Measurements from ENCODE around the gene MCUB.
"Not testable (repeated sequence)": the region's sequence is repeated elsewhere in the genome, so short reads cannot be mapped to it uniquely, and the experiment has no call there.

The MCUB gene

GRCh38 chr4:109576462-109576861, 16.4 kb downstream of the MCUB start:
- TF ChIP-seq CTCF (conservative IDR thresholded peaks at IDR 0.05; ENCODE audit: control insufficient read depth, insufficient read depth, low read depth, low read length): no peak

DNA sequence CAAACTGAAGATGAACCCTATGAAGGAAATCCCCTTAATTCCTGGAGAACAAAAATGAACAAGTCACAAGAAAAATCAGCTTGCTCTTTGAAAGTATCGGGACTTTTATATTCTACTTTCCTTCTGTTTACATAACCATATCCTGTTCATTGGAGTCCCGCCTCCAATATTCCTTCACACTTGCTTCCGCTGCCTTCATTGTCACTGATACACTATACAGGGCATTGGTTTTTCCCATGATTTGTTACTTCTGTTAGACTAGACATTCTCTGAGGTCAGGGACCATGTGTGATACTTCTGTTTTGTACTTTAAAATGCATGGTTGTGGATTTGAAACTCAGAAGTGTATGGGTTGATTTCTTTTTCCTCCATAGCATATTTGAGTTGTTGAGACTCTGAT, 18.8 kb downstream of the MCUB start:
- no peak overlapping the region for H3K4me3 ChIP-seq (ENCODE audit: control insufficient read depth, low read depth, low read length)
- no peak for TF ChIP-seq CTCF (conservative IDR thresholded peaks at IDR 0.05; ENCODE audit: control insufficient read depth, insufficient read depth, low read depth, low read length)
- DNase-seq (ENCODE audit: low read depth): no peak

More at GRCh38 chr4:109576462-109576861, 16.4 kb downstream of the MCUB start:
- peak; percentile 15 for DNase-seq (ENCODE audit: low read depth)
- no peak overlapping the region for H3K4me3 ChIP-seq (ENCODE audit: control insufficient read depth, low read depth, low read length)

- not testable (repeated sequence) for DNase-seq (ENCODE audit: low read depth); H3K4me3 ChIP-seq (ENCODE audit: control insufficient read depth, low read depth, low read length)
Observed at GRCh38 chr4:109579997-109580396, 20.0 kb downstream of the MCUB start.

GRCh38 chr4:109588176-109588575, 28.1 kb downstream of the MCUB start:
- DNase-seq (ENCODE audit: low read depth): peak; percentile 40
- no peak overlapping the region for H3K4me3 ChIP-seq (ENCODE audit: control insufficient read depth, low read depth, low read length)
- no peak for TF ChIP-seq CTCF (conservative IDR thresholded peaks at IDR 0.05; ENCODE audit: control insufficient read depth, insufficient read depth, low read depth, low read length)

GRCh38 chr4:109589119-109589518, 29.1 kb downstream of the MCUB start:
- no peak for DNase-seq (ENCODE audit: low read depth)
- no peak overlapping the region for H3K4me3 ChIP-seq (ENCODE audit: control insufficient read depth, low read depth, low read length)
- TF ChIP-seq CTCF (conservative IDR thresholded peaks at IDR 0.05; ENCODE audit: control insufficient read depth, insufficient read depth, low read depth, low read length): no peak

DNA sequence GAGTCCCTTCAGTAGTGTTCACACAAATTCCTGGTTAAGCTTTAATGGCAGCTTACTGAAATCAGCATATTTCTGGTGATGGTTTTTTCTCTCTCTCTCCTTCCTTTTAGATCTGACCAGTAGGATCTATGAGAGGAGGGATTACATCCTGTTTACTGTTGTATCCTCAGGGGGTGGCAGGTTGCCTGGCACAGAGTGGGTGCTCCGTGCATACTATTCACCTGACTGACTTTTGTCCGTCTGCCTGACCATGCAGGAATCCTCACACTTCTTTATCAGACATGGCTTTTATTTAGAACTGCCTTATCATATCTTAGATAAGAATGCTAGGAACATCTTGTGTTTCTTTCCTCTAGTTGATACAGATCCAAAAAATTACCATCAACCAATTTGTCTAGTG, 29.6 kb downstream of the MCUB start:
- no peak overlapping the region for H3K4me3 ChIP-seq (ENCODE audit: control insufficient read depth, low read depth, low read length)
- TF ChIP-seq CTCF (conservative IDR thresholded peaks at IDR 0.05; ENCODE audit: control insufficient read depth, insufficient read depth, low read depth, low read length): no peak
- DNase-seq (ENCODE audit: low read depth): no peak

- H3K4me3 ChIP-seq (ENCODE audit: control insufficient read depth, low read depth, low read length): no peak overlapping the region
- DNase-seq (ENCODE audit: low read depth): no peak
- TF ChIP-seq CTCF (conservative IDR thresholded peaks at IDR 0.05; ENCODE audit: control insufficient read depth, insufficient read depth, low read depth, low read length): no peak
Observed at GRCh38 chr4:109590905-109591304, 30.9 kb downstream of the MCUB start.

Measured in fibroblast of mammary gland (primary cell).